HG02588 (cell line): ENCODE data around the gene SLC25A2.
"Not testable (repeated sequence)": the region's sequence is repeated elsewhere in the genome, so short reads cannot be mapped to it uniquely, and the experiment has no call there.

ENCODE experiments used
- ATAC-seq: cut with Tn5 transposase; IDR thresholded peaks from one replicate; pipeline ENCODE4 v1.9.1; 2021; ENCODE audit warnings: mild to moderate bottlenecking, moderate library complexity; ENCODE audit not compliant: unreplicated experiment

SLC25A2 gene

GRCh38 chr5:141303756-141304155, at the start of gene SLC25A2:
SLC25A2 (minus strand) TSS chr5:141304049; CDS start chr5:141303865, 184 bp downstream.
- ATAC-seq: no peak

DNA sequence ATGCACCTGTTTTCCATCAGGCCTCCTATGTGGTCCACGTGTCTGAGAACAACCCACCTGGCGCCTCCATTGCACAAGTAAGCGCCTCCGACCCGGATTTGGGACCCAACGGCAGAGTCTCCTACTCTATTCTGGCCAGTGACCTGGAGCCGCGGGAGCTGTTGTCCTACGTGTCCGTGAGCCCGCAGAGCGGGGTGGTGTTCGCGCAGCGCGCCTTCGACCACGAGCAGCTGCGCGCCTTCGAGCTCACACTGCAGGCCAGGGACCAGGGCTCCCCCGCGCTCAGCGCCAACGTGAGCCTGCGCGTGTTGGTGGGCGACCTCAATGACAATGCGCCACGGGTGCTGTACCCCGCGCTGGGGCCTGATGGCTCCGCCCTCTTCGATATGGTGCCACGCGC, 47.7 kb upstream of the SLC25A2 start:
- ATAC-seq: no peak

- no peak for ATAC-seq
Measured at GRCh38 chr5:141349917-141350619, 46.2 kb upstream of the SLC25A2 start, which contains the start of gene PCDHGB1. PCDHGB1 (plus strand) TSS chr5:141350099; CDS start chr5:141350261, 162 bp downstream.

- ATAC-seq: not testable (repeated sequence)
Measured at GRCh38 chr5:141346017-141346416, 42.2 kb upstream of the SLC25A2 start.

DNA sequence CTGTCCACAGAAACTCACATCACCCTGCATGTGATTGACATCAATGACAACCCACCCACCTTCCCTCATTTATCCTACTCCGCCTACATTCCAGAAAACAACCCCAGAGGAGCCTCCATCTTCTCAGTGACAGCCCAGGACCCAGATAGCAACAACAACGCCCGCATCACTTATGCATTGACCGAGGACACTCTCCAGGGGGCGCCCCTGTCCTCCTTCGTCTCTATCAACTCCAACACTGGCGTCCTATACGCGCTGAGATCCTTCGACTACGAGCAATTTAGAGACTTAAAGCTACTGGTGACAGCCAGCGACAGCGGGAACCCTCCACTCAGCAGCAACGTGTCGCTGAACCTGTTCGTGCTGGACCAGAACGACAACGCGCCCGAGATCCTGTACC, 41.5 kb upstream of the SLC25A2 start:
- ATAC-seq: no peak

DNA sequence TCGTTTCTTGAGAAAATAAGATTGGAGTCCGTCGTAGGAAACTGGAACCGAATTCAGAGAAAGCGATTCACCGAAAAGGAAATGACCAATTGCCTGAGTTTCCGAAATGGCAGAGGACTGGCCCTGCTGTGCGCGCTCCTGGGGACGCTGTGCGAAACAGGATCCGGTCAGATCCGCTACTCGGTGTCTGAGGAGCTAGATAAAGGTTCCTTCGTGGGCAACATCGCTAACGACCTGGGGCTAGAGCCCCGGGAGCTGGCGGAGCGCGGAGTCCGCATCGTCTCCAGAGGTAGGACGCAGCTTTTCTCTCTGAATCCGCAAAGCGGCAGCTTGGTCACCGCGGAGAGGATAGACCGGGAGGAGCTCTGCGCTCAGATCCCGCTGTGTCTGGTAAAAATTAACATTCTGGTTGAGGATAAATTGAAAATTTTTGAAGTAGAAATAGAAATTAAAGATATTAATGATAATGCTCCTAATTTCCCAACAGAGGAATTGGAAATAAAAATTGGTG, 40.2 kb upstream of the SLC25A2 start:
- ATAC-seq: no peak

DNA sequence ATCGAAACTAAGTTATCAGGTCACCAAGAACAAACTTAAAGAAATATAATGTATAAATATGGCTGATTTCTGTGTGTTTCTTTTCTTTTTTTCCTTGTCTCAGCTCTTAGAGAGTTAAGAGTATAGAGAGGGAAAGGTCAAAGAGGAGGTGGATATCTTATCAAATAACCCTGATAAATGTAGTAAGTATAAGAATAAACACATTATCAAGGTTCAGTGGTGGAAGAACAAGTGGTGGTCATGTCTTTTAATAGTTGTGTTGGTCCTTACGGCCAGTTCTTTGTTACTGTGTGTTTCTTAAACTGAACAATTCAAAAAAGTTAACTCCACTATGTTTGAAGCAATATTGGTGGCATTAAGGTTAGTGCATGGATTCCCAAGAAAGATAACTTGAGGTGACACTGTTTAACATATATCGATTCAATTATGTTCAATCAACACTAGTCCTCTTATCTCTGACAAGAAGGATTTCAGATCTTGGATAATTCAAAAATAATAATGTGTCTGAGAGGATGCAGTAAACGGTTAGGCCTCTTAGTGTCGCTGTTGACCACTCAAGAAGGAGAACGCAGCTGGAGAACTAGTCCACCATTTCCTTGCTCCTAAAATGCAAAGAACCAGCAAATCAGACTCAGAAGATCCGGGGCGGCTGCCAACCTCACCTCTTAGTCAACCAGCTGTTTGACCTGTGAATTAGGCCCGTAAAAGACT, 39.5 kb upstream of the SLC25A2 start, which contains the start of gene PCDHGA3:
TSS of gene PCDHGA3 (plus strand) at position 588 of the 711 bp plus-strand sequence. CDS start 205 bp downstream, outside the sequence.
- ATAC-seq: no peak

DNA sequence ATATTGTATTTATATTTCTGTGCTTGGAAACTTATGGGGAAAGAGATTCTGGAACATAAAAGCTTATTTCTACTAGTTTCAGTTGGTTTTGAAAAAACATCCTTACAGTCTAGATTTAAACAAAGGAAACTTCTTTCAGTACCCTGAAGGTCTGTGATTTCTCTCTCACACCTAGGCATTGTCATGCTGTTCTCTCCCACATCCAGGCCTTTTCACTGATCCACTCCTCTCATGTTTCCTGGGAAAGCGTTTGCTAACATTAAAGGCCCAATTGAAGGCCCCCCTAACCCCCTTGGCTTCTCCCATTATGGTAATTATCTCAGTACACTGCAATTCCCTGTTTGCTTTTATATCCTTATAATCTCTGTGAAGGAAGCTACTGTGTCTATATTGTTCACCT, 38.9 kb upstream of the SLC25A2 start:
- ATAC-seq: no peak

DNA sequence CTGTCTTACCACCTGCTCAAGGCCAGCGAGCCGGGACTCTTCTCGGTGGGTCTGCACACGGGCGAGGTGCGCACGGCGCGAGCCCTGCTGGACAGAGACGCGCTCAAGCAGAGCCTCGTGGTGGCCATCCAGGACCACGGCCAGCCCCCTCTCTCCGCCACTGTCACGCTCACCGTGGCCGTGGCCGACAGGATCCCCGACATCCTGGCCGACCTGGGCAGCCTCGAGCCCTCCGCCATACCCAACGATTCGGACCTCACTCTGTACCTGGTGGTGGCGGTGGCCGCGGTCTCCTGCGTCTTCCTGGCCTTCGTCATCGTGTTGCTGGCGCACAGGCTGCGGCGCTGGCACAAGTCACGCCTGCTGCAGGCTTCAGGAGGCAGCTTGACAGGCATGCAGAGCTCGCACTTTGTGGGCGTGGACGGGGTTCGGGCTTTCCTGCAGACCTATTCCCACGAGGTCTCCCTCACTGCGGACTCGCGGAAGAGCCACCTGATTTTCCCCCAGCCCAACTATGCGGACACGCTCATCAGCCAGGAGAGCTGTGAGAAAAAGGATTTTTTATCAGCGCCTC, 37.0 kb upstream of the SLC25A2 start:
- not testable (repeated sequence) for ATAC-seq

DNA sequence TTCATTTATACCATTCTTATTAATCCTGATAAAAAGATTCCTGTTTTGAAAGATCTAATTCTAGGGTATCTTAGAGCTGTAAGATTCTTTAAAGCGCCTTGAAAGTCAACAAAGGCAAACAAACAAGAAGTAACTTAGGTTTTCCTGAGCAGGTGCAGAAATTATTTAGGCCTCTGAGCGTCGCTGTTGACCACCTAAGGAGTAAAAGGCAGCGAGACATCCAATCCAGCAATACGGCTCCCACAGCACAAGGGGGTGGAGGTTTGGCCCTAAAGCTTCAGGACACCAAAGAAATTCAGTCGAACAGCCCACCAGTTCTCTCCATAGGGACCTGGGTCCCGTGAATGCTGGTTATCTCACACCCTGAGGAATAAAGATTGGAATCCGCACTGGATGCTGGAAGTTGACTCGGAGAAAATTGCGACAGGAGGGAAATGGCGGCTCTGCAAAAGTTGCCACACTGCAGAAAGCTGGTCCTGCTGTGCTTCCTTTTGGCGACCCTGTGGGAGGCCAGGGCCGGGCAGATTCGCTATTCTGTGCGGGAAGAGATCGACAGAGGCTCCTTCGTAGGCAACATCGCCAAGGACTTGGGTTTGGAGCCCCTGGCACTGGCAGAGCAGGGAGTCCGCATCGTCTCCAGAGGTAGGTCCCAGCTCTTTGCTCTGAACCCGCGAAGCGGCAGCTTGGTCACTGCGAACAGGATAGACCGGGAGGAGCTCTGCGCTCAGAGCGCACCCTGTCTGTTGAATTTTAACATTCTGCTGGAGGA, 34.9 kb upstream of the SLC25A2 start, which contains the start of gene PCDHGA2:
TSS of gene PCDHGA2 (plus strand) at position 223 of the 769 bp plus-strand sequence.
- ATAC-seq: no peak

DNA sequence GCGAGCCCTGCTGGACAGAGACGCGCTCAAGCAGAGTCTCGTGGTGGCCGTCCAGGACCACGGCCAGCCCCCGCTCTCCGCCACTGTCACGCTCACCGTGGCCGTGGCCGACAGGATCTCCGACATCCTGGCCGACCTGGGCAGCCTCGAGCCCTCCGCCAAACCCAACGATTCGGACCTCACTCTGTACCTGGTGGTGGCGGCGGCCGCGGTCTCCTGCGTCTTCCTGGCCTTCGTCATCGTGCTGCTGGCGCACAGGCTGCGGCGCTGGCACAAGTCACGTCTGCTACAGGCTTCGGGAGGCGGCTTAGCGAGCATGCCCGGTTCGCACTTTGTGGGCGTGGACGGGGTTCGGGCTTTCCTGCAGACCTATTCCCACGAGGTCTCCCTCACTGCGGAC, 28.7 kb upstream of the SLC25A2 start:
- not testable (repeated sequence) for ATAC-seq

- ATAC-seq: no peak
Measured at GRCh38 chr5:141330299-141331080, 26.6 kb upstream of the SLC25A2 start, which contains the start of gene PCDHGA1. PCDHGA1 (plus strand) TSS chr5:141330514.

DNA sequence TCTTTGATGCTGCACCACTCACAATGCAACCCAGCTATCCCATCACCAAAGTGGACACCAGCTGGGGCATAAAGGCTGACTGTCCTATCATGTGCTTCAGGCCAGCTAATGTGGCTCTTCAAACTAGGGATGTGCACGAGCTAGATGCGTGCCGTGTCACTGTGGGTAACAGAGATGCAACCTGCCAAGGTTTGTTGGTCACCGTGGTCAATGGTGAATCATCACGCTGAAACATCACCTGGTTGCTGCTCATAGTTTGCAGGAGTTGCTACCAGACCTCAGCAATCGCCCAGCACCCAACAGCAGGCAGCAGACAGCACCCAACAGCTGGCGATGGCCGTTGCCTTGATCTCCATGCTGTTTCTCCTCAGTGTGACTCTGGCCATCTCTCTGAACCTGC, 24.4 kb upstream of the SLC25A2 start:
- no peak for ATAC-seq

- ATAC-seq: peak; percentile 86
Measured at GRCh38 chr5:141326088-141326854, 22.4 kb upstream of the SLC25A2 start.

- no peak for ATAC-seq
Measured at GRCh38 chr5:141322261-141322660, 18.4 kb upstream of the SLC25A2 start.

DNA sequence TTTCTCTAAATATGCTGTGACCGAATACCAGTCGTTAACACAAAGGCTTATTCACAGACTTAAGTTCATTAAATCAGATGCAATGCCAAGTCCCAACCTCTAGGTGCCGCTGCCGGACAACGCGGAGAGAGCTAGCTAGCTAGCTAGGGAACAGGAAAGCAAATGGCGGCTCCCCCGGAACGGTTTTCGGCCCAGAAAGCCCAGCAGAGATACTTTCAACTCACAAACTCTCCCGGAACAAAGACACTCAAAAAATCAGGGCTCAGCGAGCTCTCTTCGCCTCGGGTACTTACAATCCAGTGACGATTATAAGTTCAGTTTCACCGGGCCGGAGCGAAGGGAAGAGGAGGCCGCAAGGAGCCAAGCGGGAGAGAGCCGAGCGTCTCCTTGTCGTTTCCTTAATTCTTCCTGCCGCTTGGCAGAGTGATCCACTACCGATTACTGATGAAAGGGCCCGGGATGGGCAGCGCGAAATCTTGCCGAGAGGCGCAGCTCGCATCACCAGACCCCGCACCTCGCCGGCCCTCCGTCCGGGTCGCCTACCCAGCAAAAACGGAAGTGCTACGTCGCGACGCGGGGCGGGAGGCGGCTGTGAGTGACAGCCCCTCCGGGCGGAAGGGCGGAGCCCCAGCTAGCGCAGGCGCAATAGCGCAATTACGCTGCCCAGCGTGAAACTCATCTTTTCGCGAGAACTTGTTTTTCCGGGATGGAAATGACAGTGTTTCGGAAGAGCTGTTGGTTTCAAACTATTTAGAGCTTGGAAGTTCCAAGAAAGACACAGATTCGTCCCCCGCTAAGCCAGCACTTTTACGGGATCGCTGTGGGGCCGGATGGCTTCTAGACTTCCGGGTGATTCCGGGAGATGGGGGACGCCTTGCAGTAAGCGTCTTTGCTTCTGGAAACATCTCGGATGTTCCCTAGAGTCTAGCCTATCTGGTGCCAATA, 16.6 kb upstream of the SLC25A2 start, which contains the start of gene TAF7:
TSS of gene TAF7 (minus strand) at position 560 of the 945 bp plus-strand sequence. CDS start 740 bp downstream, outside the sequence.
- peak; percentile 96 for ATAC-seq

DNA sequence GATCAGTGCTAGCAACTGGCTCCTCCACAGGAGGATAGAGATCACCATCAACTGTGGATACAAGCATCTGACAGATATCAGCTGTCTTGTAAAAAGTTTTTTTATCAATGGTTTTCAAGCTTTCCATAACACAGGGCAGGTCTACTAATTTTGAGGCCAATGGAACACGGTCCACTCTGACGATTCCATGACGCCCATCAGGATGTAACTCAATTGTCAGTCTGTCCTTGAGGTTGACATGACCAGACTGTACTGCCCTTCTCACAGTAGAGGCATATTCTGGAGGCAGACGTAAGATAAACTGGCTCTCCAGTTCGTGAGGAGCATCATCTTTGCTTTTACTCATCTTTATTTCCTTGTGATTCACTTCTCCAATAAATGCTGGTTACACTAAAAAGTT, 15.8 kb upstream of the SLC25A2 start:
- no peak for ATAC-seq

DNA sequence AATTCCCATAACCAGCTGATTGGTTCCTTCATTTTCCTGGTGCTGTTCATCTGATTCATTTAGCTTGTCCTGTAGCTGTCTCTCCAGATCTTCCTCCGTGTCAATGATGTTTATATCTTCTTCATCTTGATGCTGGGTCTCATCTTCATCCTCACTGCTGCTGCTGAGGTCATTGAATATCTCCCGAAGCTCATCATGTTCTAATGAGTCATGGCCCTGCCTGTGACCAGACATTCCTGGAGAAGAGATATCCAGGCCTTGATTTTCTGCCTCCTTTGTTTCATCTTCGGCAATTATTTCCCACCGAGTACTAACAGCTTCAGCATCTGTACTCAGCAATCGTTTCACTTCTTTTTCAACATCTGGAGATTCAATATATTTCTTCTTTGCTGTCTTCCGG, 15.4 kb upstream of the SLC25A2 start:
- no peak for ATAC-seq
